ENCODE results near the gene FANK1. TPM values are rescaled to one million over a fixed set of nuclear protein-coding genes. Genes with fewer than 3 reads are reported as not detected.

The FANK1 gene
- polyA plus RNA-seq, 1 donor from 2014 or later: 3.1 TPM

GRCh38 chr10:125979976-125980375 is 83.6 kb downstream of the FANK1 start:
- Histone ChIP-seq H3K79me2 (replicated peaks; ENCODE audit: insufficient read depth, low read length) (no peaks in the 10 kb centered on the region), H3K9me3 (ENCODE audit: low read length) (no peaks in the 10 kb centered on the region), H3K27me3 (ENCODE audit: insufficient read depth, low read depth, low read length) (no peaks in the 10 kb centered on the region), H3F3A (ENCODE audit: insufficient read depth, low read length, poor library complexity, severe bottlenecking) (no peaks in the 10 kb centered on the region), H3K9ac (ENCODE audit: low read length) (no peak overlapping the region), H3K4me2 (ENCODE audit: low read length) (no peak overlapping the region), H3K27ac (ENCODE audit: low read length) (no peak overlapping the region), H3K4me3 (ENCODE audit: low read length) (no peak overlapping the region), H4K20me1 (ENCODE audit: insufficient read depth) (no peaks in the 10 kb centered on the region), H2AFZ (ENCODE audit: low read depth, low read length) (no peak overlapping the region), H3K9me2 (ENCODE audit: insufficient read depth, low read length) (no peaks in the 10 kb centered on the region), H3K36me3 (ENCODE audit: insufficient read depth, low read length) (no peaks in the 10 kb centered on the region)
- no peak for TF ChIP-seq MXI1 (conservative IDR thresholded peaks at IDR 0.05; ENCODE audit: poor library complexity, severe bottlenecking)
- no peak for TF ChIP-seq RAD21 (conservative IDR thresholded peaks at IDR 0.05)
- TF ChIP-seq POLR2AphosphoS5 (IDR thresholded peaks at IDR 0.05): no peak
- no peak for TF ChIP-seq SMC3 (conservative IDR thresholded peaks at IDR 0.05; ENCODE audit: poor library complexity)
- TF ChIP-seq TAF1 (IDR thresholded peaks at IDR 0.05; ENCODE audit: low read depth): no peak
- TF ChIP-seq EP300 (conservative IDR thresholded peaks at IDR 0.05; ENCODE audit: poor library complexity, severe bottlenecking): no peak
- no peak for TF ChIP-seq REST (IDR thresholded peaks at IDR 0.05; ENCODE audit: borderline replicate concordance)
- no peak for TF ChIP-seq EZH2 (IDR thresholded peaks at IDR 0.05; ENCODE audit: borderline replicate concordance, insufficient read depth, low read length, poor library complexity, severe bottlenecking)
- no peak for TF ChIP-seq CTCF (IDR thresholded peaks at IDR 0.05; ENCODE audit: poor library complexity, severe bottlenecking)

- Histone ChIP-seq H3K9ac (ENCODE audit: low read length) (no peak overlapping the region), H3K4me2 (ENCODE audit: low read length) (no peak overlapping the region), H3K36me3 (ENCODE audit: insufficient read depth, low read length) (no peaks in the 10 kb centered on the region), H4K20me1 (ENCODE audit: insufficient read depth) (no peaks in the 10 kb centered on the region), H2AFZ (ENCODE audit: low read depth, low read length) (no peak overlapping the region), H3K9me3 (ENCODE audit: low read length) (no peaks in the 10 kb centered on the region), H3K27me3 (ENCODE audit: insufficient read depth, low read depth, low read length) (no peaks in the 10 kb centered on the region), H3K4me3 (ENCODE audit: low read length) (no peak overlapping the region), H3K9me2 (ENCODE audit: insufficient read depth, low read length) (no peaks in the 10 kb centered on the region), H3K27ac (ENCODE audit: low read length) (no peak overlapping the region), H3F3A (ENCODE audit: insufficient read depth, low read length, poor library complexity, severe bottlenecking) (no peaks in the 10 kb centered on the region), H3K79me2 (replicated peaks; ENCODE audit: insufficient read depth, low read length) (no peaks in the 10 kb centered on the region)
- TF ChIP-seq MXI1 (conservative IDR thresholded peaks at IDR 0.05; ENCODE audit: poor library complexity, severe bottlenecking): no peak
These were observed 84.2 kb downstream of the FANK1 start for GRCh38 chr10:125980521-125981035.

Measured in neural cell (in vitro differentiated cells).